HCT116 (cell line): ENCODE measurements around the gene WDR64. TPM values are rescaled to one million over a fixed set of nuclear protein-coding genes. Genes with fewer than 3 reads are reported as not detected.

Source experiments
- ATAC-seq: fragments of 200-7000 bp; cut with Tn5 transposase; 2 replicates; pipeline ENCODE4 v1.9.1; 2020; ENCODE audit warnings: mild to moderate bottlenecking, moderate library complexity
- BruUV-seq: library from RNA; stranded (reverse); fragments of 400-500 nt; replicated peaks from 2 replicates; lab custom pipeline; 2021; lab: Mats Ljungman, UMichigan
- CTCF ChIA-PET: fragments of 300-600 bp; sonication (Branson Sonifier 250); formaldehyde crosslinking; loops from one replicate; lab custom pipeline; 2021; ENCODE audit warnings: antibody characterized with exemption; lab: Charles Lee
- POLR2A ChIA-PET: fragments of 300-600, 350-600 bp; sonication (Branson Sonifier 250); formaldehyde crosslinking; loops from one replicate; lab custom pipeline; 2021; ENCODE audit warnings: antibody characterized with exemption; lab: Charles Lee
- RAD21 ChIA-PET, 2 experiments: fragments of 300-600 bp; sonication (Branson Sonifier 250); formaldehyde crosslinking; loops; one replicate each; lab custom pipeline; 2023; ENCODE audit warnings: low total read pairs in 2 of 2; ENCODE audit not compliant: uncharacterized antibody in 2 of 2, unreplicated experiment in 2 of 2, low non-redundant PET in 1 of 2; lab: Charles Lee
- DNase-seq: peaks from one replicate; pipeline ENCODE4 v3.0.0-alpha.2; 2010; ENCODE audit warnings: low read depth, low spot score
- H2AFZ ChIP-seq: fragments of 200-600 bp; shearing (Covaris generic), sonication (generic); 2 replicates; pipeline ENCODE4 v1.6.1; 2017; ENCODE audit warnings: low read depth, mixed run types, mixed read lengths, antibody characterized with exemption, low read length; ENCODE audit not compliant: poor library complexity, severe bottlenecking
- H3K27ac ChIP-seq: 2 replicates; pipeline ENCODE4 v1.5.1; 2012; ENCODE audit warnings: low read depth, low read length
- H3K27me3 ChIP-seq: fragments of 200-600 bp; sonication (generic); 2 replicates; pipeline ENCODE4 v1.6.1; 2016; ENCODE audit warnings: mixed run types, low read length, mixed read lengths; ENCODE audit not compliant: insufficient read depth
- H3K36me3 ChIP-seq, 2 experiments: fragments of 200-500 bp in 1 of 2; fragments of 200-600 bp in 1 of 2; sonication (Bioruptor generic) in 1 of 2; sonication (generic) in 1 of 2; 2 replicates each; pipeline versions ENCODE4 v1.5.1 to v1.6.1; 2014 to 2016; ENCODE audit warnings: low read length in 2 of 2, inconsistent platforms in 1 of 2, mixed read lengths in 1 of 2, mixed run types in 1 of 2; ENCODE audit not compliant: insufficient read depth in 2 of 2, control insufficient read depth in 1 of 2
- H3K4me1 ChIP-seq, 2 experiments: fragments of 200-600 bp in 1 of 2; sonication (generic) in 1 of 2; 2 replicates each; pipeline versions ENCODE4 v1.5.1 to v1.6.1; 2012 to 2017; ENCODE audit warnings: low read length in 2 of 2, inconsistent platforms in 1 of 2, mild to moderate bottlenecking in 1 of 2, mixed read lengths in 1 of 2, mixed run types in 1 of 2, moderate library complexity in 1 of 2; ENCODE audit not compliant: insufficient read depth in 2 of 2, control insufficient read depth in 1 of 2
- H3K4me2 ChIP-seq: fragments of 200-600 bp; sonication (generic); 2 replicates; pipeline ENCODE4 v1.6.1; 2017; ENCODE audit warnings: mixed run types, low read length, mixed read lengths
- H3K4me3 ChIP-seq, 2 experiments: fragments of 200-600 bp in 1 of 2; sonication (generic) in 1 of 2; replicated peaks in 1 of 2; 2 replicates each; pipeline ENCODE4 v1.5.1; 2011 to 2016; ENCODE audit warnings: low read length in 2 of 2, control low read depth in 1 of 2, low read depth in 1 of 2, mild to moderate bottlenecking in 1 of 2, mixed read lengths in 1 of 2, mixed run types in 1 of 2
- H3K79me2 ChIP-seq: fragments of 200-600 bp; sonication (generic); 2 replicates; pipeline ENCODE4 v1.6.1; 2017; ENCODE audit warnings: mild to moderate bottlenecking, mixed run types, low read length, moderate library complexity, mixed read lengths; ENCODE audit not compliant: insufficient read depth
- H3K9ac ChIP-seq: fragments of 200-600 bp; sonication (generic); 2 replicates; pipeline ENCODE4 v1.6.1; 2016; ENCODE audit warnings: low read length, mixed read lengths
- H3K9me2 ChIP-seq: fragments of 200-600 bp; sonication (generic), shearing (Covaris generic); 2 replicates; pipeline ENCODE4 v1.6.1; 2017; ENCODE audit warnings: mixed run types, mild to moderate bottlenecking, moderate library complexity; ENCODE audit not compliant: insufficient read depth
- H3K9me3 ChIP-seq, 2 experiments: fragments of 200-500 bp in 1 of 2; fragments of 200-600 bp in 1 of 2; sonication (Bioruptor generic) in 1 of 2; sonication (generic) in 1 of 2; 2 replicates each; pipeline ENCODE4 v1.6.1; 2014 to 2017; ENCODE audit warnings: low read length in 2 of 2, mixed read lengths in 2 of 2, inconsistent platforms in 1 of 2, low read depth in 1 of 2, mild to moderate bottlenecking in 1 of 2, mixed run types in 1 of 2, moderate library complexity in 1 of 2; ENCODE audit not compliant: control insufficient read depth in 1 of 2, insufficient read depth in 1 of 2
- H4K20me1 ChIP-seq: fragments of 200-600 bp; sonication (generic), shearing (Covaris generic); 2 replicates; pipeline ENCODE4 v1.6.1; 2017; ENCODE audit warnings: mixed run types, mild to moderate bottlenecking, moderate library complexity; ENCODE audit not compliant: insufficient read depth
- ATF3 ChIP-seq: IDR thresholded peaks from 2 replicates; pipeline ENCODE4 v1.6.1; 2012
- CBX3 ChIP-seq: IDR thresholded peaks from 2 replicates; pipeline ENCODE4 v1.6.1; 2012; ENCODE audit warnings: low read depth
- CTCF ChIP-seq, 3 experiments: fragments of 200-600 bp in 1 of 3; sonication (generic) in 1 of 3; IDR thresholded peaks in 2 of 3; conservative IDR thresholded peaks in 1 of 3; 2 replicates each; pipeline ENCODE4 v1.5.1; 2012 to 2017; ENCODE audit warnings: low read depth in 2 of 3, low read length in 2 of 3, antibody characterized with exemption in 1 of 3, borderline replicate concordance in 1 of 3, control low read depth in 1 of 3, mild to moderate bottlenecking in 1 of 3, mixed read lengths in 1 of 3, mixed run types in 1 of 3, moderate library complexity in 1 of 3; ENCODE audit not compliant: insufficient read depth in 1 of 3
- EGR1 ChIP-seq: IDR thresholded peaks from 2 replicates; pipeline ENCODE4 v1.6.1; 2012; ENCODE audit warnings: low read depth
- EZH2 ChIP-seq: fragments of 200-600 bp; sonication (generic); IDR thresholded peaks from 2 replicates; pipeline ENCODE4 v1.6.1; 2017; ENCODE audit warnings: antibody characterized with exemption, mixed run types
- FOSL1 ChIP-seq: IDR thresholded peaks from 2 replicates; pipeline ENCODE4 v1.6.1; 2012; ENCODE audit warnings: low read depth
- POLR2A ChIP-seq: IDR thresholded peaks from 2 replicates; pipeline ENCODE4 v1.7.0; 2011; ENCODE audit warnings: borderline replicate concordance; ENCODE audit not compliant: insufficient read depth, insufficient read length; ENCODE audit errors: extremely low read depth
- POLR2AphosphoS5 ChIP-seq: IDR thresholded peaks from 2 replicates; pipeline ENCODE4 v1.6.1; 2011; ENCODE audit warnings: mild to moderate bottlenecking, low read depth, low read length, moderate library complexity
- RAD21 ChIP-seq: IDR thresholded peaks from 2 replicates; pipeline ENCODE4 v1.6.1; 2012; ENCODE audit warnings: low read depth, mild to moderate bottlenecking
- SIN3A ChIP-seq: IDR thresholded peaks from 2 replicates; pipeline ENCODE4 v1.6.1; 2012; ENCODE audit warnings: low read depth
- SP1 ChIP-seq: IDR thresholded peaks from 2 replicates; pipeline ENCODE4 v1.6.1; 2012; ENCODE audit warnings: low read depth
- SRF ChIP-seq: IDR thresholded peaks from 2 replicates; pipeline ENCODE4 v1.6.1; 2012; ENCODE audit warnings: low read depth
- TCF7L2 ChIP-seq: IDR thresholded peaks from 2 replicates; pipeline ENCODE4 v1.7.0; 2011; ENCODE audit warnings: borderline replicate concordance, inconsistent platforms; ENCODE audit not compliant: insufficient read depth, insufficient read length; ENCODE audit errors: extremely low read depth
- YY1 ChIP-seq: IDR thresholded peaks from 2 replicates; pipeline ENCODE4 v1.6.1; 2011; ENCODE audit warnings: low read length, low read depth, moderate library complexity, mild to moderate bottlenecking; ENCODE audit not compliant: insufficient replicate concordance; ENCODE audit errors: extremely low read depth
- ZFX ChIP-seq: fragments of 450-650 bp; IDR thresholded peaks from 2 replicates; pipeline ENCODE4 v1.6.1; 2017
- ZNF274 ChIP-seq: fragments of 200-500 bp; sonication (Bioruptor generic); IDR thresholded peaks from 2 replicates; pipeline ENCODE4 v1.6.1; 2014; ENCODE audit warnings: mild to moderate bottlenecking, low read depth, low read length, inconsistent platforms
- intact Hi-C: fragments of 100-400 bp; cut with micrococcal nuclease; formaldehyde crosslinking; loops from 2 replicates; pipeline ENCODE4 v1.10.0; 2022
- total RNA-seq: library from RNA; stranded (reverse); gene quantifications from one replicate; pipeline ENCODE4 v1.2.1, GENCODE V29; 2021; ENCODE audit not compliant: unreplicated experiment
- TF ChIP-seq, protein P1 (sequence below): IDR thresholded peaks from 2 replicates; pipeline ENCODE4 v1.6.1; 2012
- TF ChIP-seq, protein P2 (sequence below): IDR thresholded peaks from 2 replicates; pipeline ENCODE4 v1.6.1; 2011; ENCODE audit warnings: mild to moderate bottlenecking, low read length, moderate library complexity; ENCODE audit not compliant: insufficient replicate concordance; ENCODE audit errors: extremely low read depth
- TF ChIP-seq, protein P3 (sequence below): IDR thresholded peaks from 2 replicates; pipeline ENCODE4 v1.6.1; 2012; ENCODE audit warnings: low read depth

WDR64 gene
- total RNA-seq, 1 experiment from 2014 or later, result not detected

DNA sequence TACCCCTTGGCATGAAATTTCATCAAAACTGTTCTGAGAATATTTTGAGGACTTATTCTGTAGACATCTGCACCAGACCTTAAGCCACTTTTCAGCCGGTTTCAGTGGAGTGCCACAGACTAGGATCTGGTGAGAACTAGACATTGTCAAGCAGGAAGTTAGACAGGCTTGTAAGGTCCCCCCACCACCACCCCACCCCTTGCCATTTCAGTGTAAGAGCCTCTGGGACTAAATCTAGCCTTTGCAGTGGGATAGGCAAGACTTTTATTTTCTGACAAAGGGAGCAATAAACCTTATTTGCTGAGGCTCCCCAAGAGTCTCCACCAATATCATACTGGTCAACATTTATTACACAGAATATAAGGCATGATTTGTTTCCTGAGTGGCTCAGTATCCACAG lies 118.0 kb downstream of the WDR64 start (continued):
- TF ChIP-seq YY1 (no peak), POLR2AphosphoS5 (no peak), ATF3 (no peak)

- intact Hi-C loops, result no loop called here
- Histone ChIP-seq H2AFZ (no peak overlapping the region), H3K79me2 (no peaks in the 10 kb centered on the region), H3K9me3 (no peaks in the 10 kb centered on the region), H3K27me3 (no peaks in the 10 kb centered on the region), H3K9me2 (no peaks in the 10 kb centered on the region), H3K4me2 (no peak overlapping the region), H3K4me1 (no peaks in the 10 kb centered on the region), H4K20me1 (no peaks in the 10 kb centered on the region), H3K9ac (no peak overlapping the region), H3K27ac (no peak overlapping the region), H3K36me3 (no peaks in the 10 kb centered on the region), H3K4me3 (no peak overlapping the region)
- CTCF ChIA-PET, result no interaction called here
- ATAC-seq (no peak), DNase-seq (no peak)
- TF ChIP-seq RAD21 (no peak), CTCF (IDR thresholded peaks at IDR 0.05 in 2 of 3, conservative IDR thresholded peaks at IDR 0.05 in 1 of 3; ENCODE audit: borderline replicate concordance in 1 of 3, insufficient read depth in 1 of 3, low read depth in 2 of 3, low read length in 2 of 3) (no peak), SP1 (no peak), ZNF274 (no peak), ZFX (no peak), FOSL1 (no peak), EGR1 (no peak), SIN3A (no peak), SRF (no peak), POLR2AphosphoS5 (no peak), TCF7L2 (no peak), POLR2A (no peak), CBX3 (no peak), EZH2 (no peak), YY1 (no peak)
- TF ChIP-seq, protein P1, sequence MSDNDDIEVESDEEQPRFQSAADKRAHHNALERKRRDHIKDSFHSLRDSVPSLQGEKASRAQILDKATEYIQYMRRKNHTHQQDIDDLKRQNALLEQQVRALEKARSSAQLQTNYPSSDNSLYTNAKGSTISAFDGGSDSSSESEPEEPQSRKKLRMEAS, result no peak
- TF ChIP-seq, protein P2, sequence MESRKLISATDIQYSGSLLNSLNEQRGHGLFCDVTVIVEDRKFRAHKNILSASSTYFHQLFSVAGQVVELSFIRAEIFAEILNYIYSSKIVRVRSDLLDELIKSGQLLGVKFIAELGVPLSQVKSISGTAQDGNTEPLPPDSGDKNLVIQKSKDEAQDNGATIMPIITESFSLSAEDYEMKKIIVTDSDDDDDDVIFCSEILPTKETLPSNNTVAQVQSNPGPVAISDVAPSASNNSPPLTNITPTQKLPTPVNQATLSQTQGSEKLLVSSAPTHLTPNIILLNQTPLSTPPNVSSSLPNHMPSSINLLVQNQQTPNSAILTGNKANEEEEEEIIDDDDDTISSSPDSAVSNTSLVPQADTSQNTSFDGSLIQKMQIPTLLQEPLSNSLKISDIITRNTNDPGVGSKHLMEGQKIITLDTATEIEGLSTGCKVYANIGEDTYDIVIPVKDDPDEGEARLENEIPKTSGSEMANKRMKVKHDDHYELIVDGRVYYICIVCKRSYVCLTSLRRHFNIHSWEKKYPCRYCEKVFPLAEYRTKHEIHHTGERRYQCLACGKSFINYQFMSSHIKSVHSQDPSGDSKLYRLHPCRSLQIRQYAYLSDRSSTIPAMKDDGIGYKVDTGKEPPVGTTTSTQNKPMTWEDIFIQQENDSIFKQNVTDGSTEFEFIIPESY, result no peak
- TF ChIP-seq, protein P3, sequence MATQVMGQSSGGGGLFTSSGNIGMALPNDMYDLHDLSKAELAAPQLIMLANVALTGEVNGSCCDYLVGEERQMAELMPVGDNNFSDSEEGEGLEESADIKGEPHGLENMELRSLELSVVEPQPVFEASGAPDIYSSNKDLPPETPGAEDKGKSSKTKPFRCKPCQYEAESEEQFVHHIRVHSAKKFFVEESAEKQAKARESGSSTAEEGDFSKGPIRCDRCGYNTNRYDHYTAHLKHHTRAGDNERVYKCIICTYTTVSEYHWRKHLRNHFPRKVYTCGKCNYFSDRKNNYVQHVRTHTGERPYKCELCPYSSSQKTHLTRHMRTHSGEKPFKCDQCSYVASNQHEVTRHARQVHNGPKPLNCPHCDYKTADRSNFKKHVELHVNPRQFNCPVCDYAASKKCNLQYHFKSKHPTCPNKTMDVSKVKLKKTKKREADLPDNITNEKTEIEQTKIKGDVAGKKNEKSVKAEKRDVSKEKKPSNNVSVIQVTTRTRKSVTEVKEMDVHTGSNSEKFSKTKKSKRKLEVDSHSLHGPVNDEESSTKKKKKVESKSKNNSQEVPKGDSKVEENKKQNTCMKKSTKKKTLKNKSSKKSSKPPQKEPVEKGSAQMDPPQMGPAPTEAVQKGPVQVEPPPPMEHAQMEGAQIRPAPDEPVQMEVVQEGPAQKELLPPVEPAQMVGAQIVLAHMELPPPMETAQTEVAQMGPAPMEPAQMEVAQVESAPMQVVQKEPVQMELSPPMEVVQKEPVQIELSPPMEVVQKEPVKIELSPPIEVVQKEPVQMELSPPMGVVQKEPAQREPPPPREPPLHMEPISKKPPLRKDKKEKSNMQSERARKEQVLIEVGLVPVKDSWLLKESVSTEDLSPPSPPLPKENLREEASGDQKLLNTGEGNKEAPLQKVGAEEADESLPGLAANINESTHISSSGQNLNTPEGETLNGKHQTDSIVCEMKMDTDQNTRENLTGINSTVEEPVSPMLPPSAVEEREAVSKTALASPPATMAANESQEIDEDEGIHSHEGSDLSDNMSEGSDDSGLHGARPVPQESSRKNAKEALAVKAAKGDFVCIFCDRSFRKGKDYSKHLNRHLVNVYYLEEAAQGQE, result no peak
- RAD21 ChIA-PET, result no interaction called here
- BruUV-seq, result no TSS peak
- POLR2A ChIA-PET, result no interaction called here
Measured at GRCh38 chr1:241771117-241771516, 119.0 kb downstream of the WDR64 start.
